H1 (cell line): ENCODE data around the gene DECR2. TPM values are rescaled to one million over a fixed set of nuclear protein-coding genes. Genes with fewer than 3 reads are reported as not detected.

Source experiments
- ASH2L ChIP-seq: fragments of 200-600, 300-600 bp; sonication (generic); IDR thresholded peaks from one replicate; pipeline ENCODE4 v1.7.1; 2017; ENCODE audit warnings: low read length
- ATF2 ChIP-seq: IDR thresholded peaks from 2 replicates; pipeline ENCODE4 v1.6.1; 2012; ENCODE audit warnings: low read length, inconsistent platforms
- BCL11A ChIP-seq, 2 experiments: IDR thresholded peaks; one replicate each; pipeline ENCODE4 v1.6.1; 2011; ENCODE audit warnings: low read depth in 2 of 2, low read length in 2 of 2, mild to moderate bottlenecking in 2 of 2
- CTBP2 ChIP-seq: IDR thresholded peaks from 2 replicates; pipeline ENCODE4 v1.7.0; 2011; ENCODE audit warnings: borderline replicate concordance, mild to moderate bottlenecking, moderate library complexity, mixed read lengths, low read length; ENCODE audit not compliant: insufficient read depth, insufficient read length
- EP300 ChIP-seq, 2 experiments: IDR thresholded peaks; 1 replicate in 1 of 2; 2 replicates in 1 of 2; pipeline ENCODE4 v1.6.1; 2011 to 2012; ENCODE audit warnings: low read depth in 2 of 2, low read length in 2 of 2, mild to moderate bottlenecking in 2 of 2, borderline replicate concordance in 1 of 2, inconsistent platforms in 1 of 2, moderate library complexity in 1 of 2
- RXRA ChIP-seq: IDR thresholded peaks from 2 replicates; pipeline ENCODE4 v1.6.1; 2011; ENCODE audit warnings: low read depth, mild to moderate bottlenecking, low read length, moderate library complexity; ENCODE audit not compliant: insufficient read depth
- SIRT6 ChIP-seq: IDR thresholded peaks from one replicate; pipeline ENCODE4 v1.7.1; 2012; ENCODE audit warnings: low read length, inconsistent platforms
- ZNF274 ChIP-seq: IDR thresholded peaks from 2 replicates; pipeline ENCODE4 v1.7.0; 2012; ENCODE audit warnings: low read length, borderline replicate concordance; ENCODE audit errors: extremely low read depth
- polyA plus RNA-seq, 7 experiments: library from polyadenylated mRNA; depleted of rRNA in 3 of 7; stranded (reverse) in 5 of 7; unstranded in 2 of 7; fragments of >200 nt in 5 of 7; fragments of 200-250 nt in 2 of 7; gene quantifications; 1 replicate in 5 of 7; 2 replicates in 1 of 7; 4 replicates in 1 of 7; pipeline versions ENCODE4 v1.2.1 to v1.2.3, GENCODE V29; 2011 to 2013; ENCODE audit warnings: missing spikeins in 2 of 7, mixed read lengths in 2 of 7
- total RNA-seq: library from RNA; stranded (reverse); fragmentation: NEBNext Ultra II Directional; extraction: Animal tissue kit (Norgen Biotek cat#: 25700); gene quantifications from 2 replicates; pipeline ENCODE4 v1.2.1, GENCODE V29; 2021

The DECR2 gene
- total and polyA plus RNA-seq, 2 of the 8 experiments (the other 6 are each of a cell fraction or from before 2014, with no cell fraction given): 28.2 to 39.9 TPM

GRCh38 chr16:372302-372983, 29.2 kb upstream of the DECR2 start (continued):
- TF ChIP-seq ATF2: no peak
- TF ChIP-seq ASH2L: no peak
- no peak for TF ChIP-seq CTBP2
- TF ChIP-seq RXRA: no peak
- TF ChIP-seq EP300 (IDR thresholded peaks at IDR 0.05; ENCODE audit: borderline replicate concordance in 1 of 2, low read depth in 2 of 2, low read length in 2 of 2): no peak
- TF ChIP-seq SIRT6: no peak
- no peak for TF ChIP-seq ZNF274
- no peak for TF ChIP-seq BCL11A (IDR thresholded peaks at IDR 0.05; ENCODE audit: low read depth in 2 of 2, low read length in 2 of 2)
